Peyer's patch (tissue), 4 donors: Measurements from ENCODE around the gene LTBP1.

ENCODE experiments used
- CTCF ChIP-seq, 6 experiments: fragments of 450-650 bp in 4 of 6; fragments of 200-600 bp in 2 of 6; sonication (generic) in 1 of 6; IDR thresholded peaks; one replicate each; pipeline ENCODE4 v1.5.1; 2017 to 2019; ENCODE audit warnings: antibody characterized with exemption in 6 of 6, mild to moderate bottlenecking in 3 of 6, moderate library complexity in 1 of 6
- POLR2A ChIP-seq, 2 donors: fragments of 450-650 bp; IDR thresholded peaks; one replicate each; pipeline ENCODE4 v1.5.1; 2017; ENCODE audit warnings: antibody characterized with exemption in 2 of 2, mild to moderate bottlenecking in 2 of 2, moderate library complexity in 2 of 2

GRCh38 chr2:33011373-33011772, 64.6 kb downstream of the LTBP1 start:
- TF ChIP-seq CTCF (IDR thresholded peaks at IDR 0.05): no peak
- TF ChIP-seq POLR2A (IDR thresholded peaks at IDR 0.05): no peak
